HCT116 (cell line): ENCODE results near the gene ZBTB16. TPM values are rescaled to one million over a fixed set of nuclear protein-coding genes. Genes with fewer than 3 reads are reported as not detected.

Experiments
- ATAC-seq: fragments of 200-7000 bp; cut with Tn5 transposase; 2 replicates; pipeline ENCODE4 v1.9.1; 2020; ENCODE audit warnings: mild to moderate bottlenecking, moderate library complexity
- BruUV-seq: library from RNA; stranded (reverse); fragments of 400-500 nt; replicated peaks from 2 replicates; lab custom pipeline; 2021; lab: Mats Ljungman, UMichigan
- CTCF ChIA-PET: fragments of 300-600 bp; sonication (Branson Sonifier 250); formaldehyde crosslinking; loops from one replicate; lab custom pipeline; 2021; ENCODE audit warnings: antibody characterized with exemption; lab: Charles Lee
- POLR2A ChIA-PET: fragments of 300-600, 350-600 bp; sonication (Branson Sonifier 250); formaldehyde crosslinking; loops from one replicate; lab custom pipeline; 2021; ENCODE audit warnings: antibody characterized with exemption; lab: Charles Lee
- RAD21 ChIA-PET, 2 experiments: fragments of 300-600 bp; sonication (Branson Sonifier 250); formaldehyde crosslinking; loops; one replicate each; lab custom pipeline; 2023; ENCODE audit warnings: low total read pairs in 2 of 2; ENCODE audit not compliant: uncharacterized antibody in 2 of 2, unreplicated experiment in 2 of 2, low non-redundant PET in 1 of 2; lab: Charles Lee
- DNase-seq: peaks from one replicate; pipeline ENCODE4 v3.0.0-alpha.2; 2010; ENCODE audit warnings: low read depth, low spot score
- H2AFZ ChIP-seq: fragments of 200-600 bp; shearing (Covaris generic), sonication (generic); 2 replicates; pipeline ENCODE4 v1.6.1; 2017; ENCODE audit warnings: low read depth, mixed run types, mixed read lengths, antibody characterized with exemption, low read length; ENCODE audit not compliant: poor library complexity, severe bottlenecking
- H3K27ac ChIP-seq: 2 replicates; pipeline ENCODE4 v1.5.1; 2012; ENCODE audit warnings: low read depth, low read length
- H3K27me3 ChIP-seq: fragments of 200-600 bp; sonication (generic); 2 replicates; pipeline ENCODE4 v1.6.1; 2016; ENCODE audit warnings: mixed run types, low read length, mixed read lengths; ENCODE audit not compliant: insufficient read depth
- H3K36me3 ChIP-seq, 2 experiments: fragments of 200-500 bp in 1 of 2; fragments of 200-600 bp in 1 of 2; sonication (Bioruptor generic) in 1 of 2; sonication (generic) in 1 of 2; 2 replicates each; pipeline versions ENCODE4 v1.5.1 to v1.6.1; 2014 to 2016; ENCODE audit warnings: low read length in 2 of 2, inconsistent platforms in 1 of 2, mixed read lengths in 1 of 2, mixed run types in 1 of 2; ENCODE audit not compliant: insufficient read depth in 2 of 2, control insufficient read depth in 1 of 2
- H3K4me1 ChIP-seq, 2 experiments: fragments of 200-600 bp in 1 of 2; sonication (generic) in 1 of 2; 2 replicates each; pipeline versions ENCODE4 v1.5.1 to v1.6.1; 2012 to 2017; ENCODE audit warnings: low read length in 2 of 2, inconsistent platforms in 1 of 2, mild to moderate bottlenecking in 1 of 2, mixed read lengths in 1 of 2, mixed run types in 1 of 2, moderate library complexity in 1 of 2; ENCODE audit not compliant: insufficient read depth in 2 of 2, control insufficient read depth in 1 of 2
- H3K4me2 ChIP-seq: fragments of 200-600 bp; sonication (generic); 2 replicates; pipeline ENCODE4 v1.6.1; 2017; ENCODE audit warnings: mixed run types, low read length, mixed read lengths
- H3K4me3 ChIP-seq, 2 experiments: fragments of 200-600 bp in 1 of 2; sonication (generic) in 1 of 2; replicated peaks in 1 of 2; 2 replicates each; pipeline ENCODE4 v1.5.1; 2011 to 2016; ENCODE audit warnings: low read length in 2 of 2, control low read depth in 1 of 2, low read depth in 1 of 2, mild to moderate bottlenecking in 1 of 2, mixed read lengths in 1 of 2, mixed run types in 1 of 2
- H3K79me2 ChIP-seq: fragments of 200-600 bp; sonication (generic); 2 replicates; pipeline ENCODE4 v1.6.1; 2017; ENCODE audit warnings: mild to moderate bottlenecking, mixed run types, low read length, moderate library complexity, mixed read lengths; ENCODE audit not compliant: insufficient read depth
- H3K9ac ChIP-seq: fragments of 200-600 bp; sonication (generic); 2 replicates; pipeline ENCODE4 v1.6.1; 2016; ENCODE audit warnings: low read length, mixed read lengths
- H3K9me2 ChIP-seq: fragments of 200-600 bp; sonication (generic), shearing (Covaris generic); 2 replicates; pipeline ENCODE4 v1.6.1; 2017; ENCODE audit warnings: mixed run types, mild to moderate bottlenecking, moderate library complexity; ENCODE audit not compliant: insufficient read depth
- H3K9me3 ChIP-seq, 2 experiments: fragments of 200-500 bp in 1 of 2; fragments of 200-600 bp in 1 of 2; sonication (Bioruptor generic) in 1 of 2; sonication (generic) in 1 of 2; 2 replicates each; pipeline ENCODE4 v1.6.1; 2014 to 2017; ENCODE audit warnings: low read length in 2 of 2, mixed read lengths in 2 of 2, inconsistent platforms in 1 of 2, low read depth in 1 of 2, mild to moderate bottlenecking in 1 of 2, mixed run types in 1 of 2, moderate library complexity in 1 of 2; ENCODE audit not compliant: control insufficient read depth in 1 of 2, insufficient read depth in 1 of 2
- H4K20me1 ChIP-seq: fragments of 200-600 bp; sonication (generic), shearing (Covaris generic); 2 replicates; pipeline ENCODE4 v1.6.1; 2017; ENCODE audit warnings: mixed run types, mild to moderate bottlenecking, moderate library complexity; ENCODE audit not compliant: insufficient read depth
- EGR1 ChIP-seq: IDR thresholded peaks from 2 replicates; pipeline ENCODE4 v1.6.1; 2012; ENCODE audit warnings: low read depth
- ELF1 ChIP-seq: IDR thresholded peaks from 2 replicates; pipeline ENCODE4 v1.6.1; 2012; ENCODE audit warnings: low read depth, borderline replicate concordance
- FOSL1 ChIP-seq: IDR thresholded peaks from 2 replicates; pipeline ENCODE4 v1.6.1; 2012; ENCODE audit warnings: low read depth
- JUND ChIP-seq: IDR thresholded peaks from 2 replicates; pipeline ENCODE4 v1.6.1; 2012
- POLR2AphosphoS5 ChIP-seq: IDR thresholded peaks from 2 replicates; pipeline ENCODE4 v1.6.1; 2011; ENCODE audit warnings: mild to moderate bottlenecking, low read depth, low read length, moderate library complexity
- SIN3A ChIP-seq: IDR thresholded peaks from 2 replicates; pipeline ENCODE4 v1.6.1; 2012; ENCODE audit warnings: low read depth
- SP1 ChIP-seq: IDR thresholded peaks from 2 replicates; pipeline ENCODE4 v1.6.1; 2012; ENCODE audit warnings: low read depth
- TCF7L2 ChIP-seq: IDR thresholded peaks from 2 replicates; pipeline ENCODE4 v1.7.0; 2011; ENCODE audit warnings: borderline replicate concordance, inconsistent platforms; ENCODE audit not compliant: insufficient read depth, insufficient read length; ENCODE audit errors: extremely low read depth
- ZFX ChIP-seq: fragments of 450-650 bp; IDR thresholded peaks from 2 replicates; pipeline ENCODE4 v1.6.1; 2017
- ZNF274 ChIP-seq: fragments of 200-500 bp; sonication (Bioruptor generic); IDR thresholded peaks from 2 replicates; pipeline ENCODE4 v1.6.1; 2014; ENCODE audit warnings: mild to moderate bottlenecking, low read depth, low read length, inconsistent platforms
- intact Hi-C: fragments of 100-400 bp; cut with micrococcal nuclease; formaldehyde crosslinking; loops from 2 replicates; pipeline ENCODE4 v1.10.0; 2022
- total RNA-seq: library from RNA; stranded (reverse); gene quantifications from one replicate; pipeline ENCODE4 v1.2.1, GENCODE V29; 2021; ENCODE audit not compliant: unreplicated experiment
- TF ChIP-seq, protein P1 (sequence below): IDR thresholded peaks from 2 replicates; pipeline ENCODE4 v1.6.1; 2011; ENCODE audit warnings: mild to moderate bottlenecking, low read length, moderate library complexity; ENCODE audit not compliant: insufficient replicate concordance; ENCODE audit errors: extremely low read depth
- TF ChIP-seq, protein P2 (sequence below): IDR thresholded peaks from 2 replicates; pipeline ENCODE4 v1.6.1; 2012

Gene ZBTB16
- total RNA-seq, 1 experiment from 2014 or later = 0.30 TPM

DNA sequence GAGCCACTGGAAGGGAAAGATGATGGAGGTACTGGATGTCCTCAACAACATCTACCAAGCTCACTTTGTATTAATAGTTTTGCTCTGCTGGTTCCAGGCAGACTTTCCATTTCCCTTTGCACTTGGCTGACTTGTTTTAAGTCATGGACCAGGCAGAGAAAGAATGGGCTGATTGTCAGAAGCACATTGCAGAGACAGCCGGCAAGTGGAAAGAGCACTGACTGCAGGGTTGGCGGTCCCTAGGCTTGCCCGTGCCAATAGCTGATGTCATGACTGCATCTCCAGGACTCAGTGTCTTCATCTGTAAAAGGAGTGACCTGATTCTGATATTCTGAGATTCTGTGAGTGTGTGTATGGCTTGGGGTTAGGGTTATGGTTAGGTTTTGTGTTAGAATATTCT is 215.8 kb downstream of the ZBTB16 start:
- peaks cover 40% of the 10 kb centered on the region for H3K27me3 ChIP-seq

DNA sequence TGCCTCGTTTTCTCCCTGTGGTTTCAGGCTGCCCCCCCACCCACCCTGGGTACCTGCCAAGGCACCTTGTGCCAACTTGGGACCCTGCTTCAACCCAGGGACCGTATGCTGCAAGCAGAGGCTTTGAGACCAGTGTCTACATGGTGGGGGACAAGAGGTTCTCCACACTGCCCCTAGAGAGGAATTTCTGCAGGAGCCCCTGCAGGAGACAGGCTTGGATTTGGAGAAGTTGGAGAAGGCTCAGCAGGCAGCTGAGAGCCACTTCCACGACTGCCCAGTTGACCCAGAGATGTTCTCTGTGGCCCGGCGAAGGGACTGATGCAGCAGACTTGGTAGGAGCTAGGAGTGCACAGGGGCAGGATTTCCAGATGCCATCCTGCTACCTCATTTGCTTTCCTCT is 216.6 kb downstream of the ZBTB16 start:
- ChIA-PET CTCF (no interaction called here), RAD21 (no interaction called here), POLR2A (no interaction called here)
- Histone ChIP-seq H3K36me3 (no peaks in the 10 kb centered on the region), H3K9me2 (no peaks in the 10 kb centered on the region), H3K9ac (no peak overlapping the region), H3K27ac (no peak overlapping the region), H3K4me2 (no peak overlapping the region), H3K9me3 (no peaks in the 10 kb centered on the region), H2AFZ (no peak overlapping the region), H3K27me3 (peaks cover 38% of the 10 kb centered on the region), H3K4me1 (no peaks in the 10 kb centered on the region), H3K79me2 (no peaks in the 10 kb centered on the region), H3K4me3 (no peak overlapping the region), H4K20me1 (no peaks in the 10 kb centered on the region)
- BruUV-seq = no TSS peak
- ATAC-seq (no peak), DNase-seq (no peak)
- intact Hi-C loops = no loop called here
- TF ChIP-seq ZFX = no peak
- TF ChIP-seq, protein P1, sequence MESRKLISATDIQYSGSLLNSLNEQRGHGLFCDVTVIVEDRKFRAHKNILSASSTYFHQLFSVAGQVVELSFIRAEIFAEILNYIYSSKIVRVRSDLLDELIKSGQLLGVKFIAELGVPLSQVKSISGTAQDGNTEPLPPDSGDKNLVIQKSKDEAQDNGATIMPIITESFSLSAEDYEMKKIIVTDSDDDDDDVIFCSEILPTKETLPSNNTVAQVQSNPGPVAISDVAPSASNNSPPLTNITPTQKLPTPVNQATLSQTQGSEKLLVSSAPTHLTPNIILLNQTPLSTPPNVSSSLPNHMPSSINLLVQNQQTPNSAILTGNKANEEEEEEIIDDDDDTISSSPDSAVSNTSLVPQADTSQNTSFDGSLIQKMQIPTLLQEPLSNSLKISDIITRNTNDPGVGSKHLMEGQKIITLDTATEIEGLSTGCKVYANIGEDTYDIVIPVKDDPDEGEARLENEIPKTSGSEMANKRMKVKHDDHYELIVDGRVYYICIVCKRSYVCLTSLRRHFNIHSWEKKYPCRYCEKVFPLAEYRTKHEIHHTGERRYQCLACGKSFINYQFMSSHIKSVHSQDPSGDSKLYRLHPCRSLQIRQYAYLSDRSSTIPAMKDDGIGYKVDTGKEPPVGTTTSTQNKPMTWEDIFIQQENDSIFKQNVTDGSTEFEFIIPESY = no peak

More for the DNA sequence above, 215.8 kb downstream of the ZBTB16 start:
- Histone ChIP-seq H4K20me1 (no peaks in the 10 kb centered on the region), H3K27ac (no peak overlapping the region)
- no peak for ATAC-seq
- intact Hi-C loops = no loop called here
- TF ChIP-seq JUND (no peak), ZNF274 (no peak), ELF1 (no peak), TCF7L2 (no peak), POLR2AphosphoS5 (no peak), FOSL1 (no peak), SIN3A (no peak), EGR1 (no peak), SP1 (no peak)
- TF ChIP-seq, protein P1 = no peak
- TF ChIP-seq, protein P2, sequence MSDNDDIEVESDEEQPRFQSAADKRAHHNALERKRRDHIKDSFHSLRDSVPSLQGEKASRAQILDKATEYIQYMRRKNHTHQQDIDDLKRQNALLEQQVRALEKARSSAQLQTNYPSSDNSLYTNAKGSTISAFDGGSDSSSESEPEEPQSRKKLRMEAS = no peak
- TF ChIP-seq, all 23 proteins: peak for 0
- Histone ChIP-seq H3K9me3 (0 out of 4 replicates have a peak, but pooled peaks cover 0 to 3% of the 10 kb centered on the region in 2 experiments), H3K4me3 (no peak overlapping the region), H3K36me3 (no peaks in the 10 kb centered on the region), H3K9me2 (no peaks in the 10 kb centered on the region), H3K4me1 (no peaks in the 10 kb centered on the region), H2AFZ (no peak overlapping the region), H3K79me2 (no peaks in the 10 kb centered on the region), H3K4me2 (no peak overlapping the region), H3K9ac (no peak overlapping the region)
- RAD21 ChIA-PET = no interaction called here
- CTCF ChIA-PET = no interaction called here
- POLR2A ChIA-PET = no interaction called here
- BruUV-seq = no TSS peak
- no peak for DNase-seq
